ENCODE results near the gene TMOD4. TPM values are rescaled to one million over a fixed set of nuclear protein-coding genes. Genes with fewer than 3 reads are reported as not detected.
"Not testable (repeated sequence)": the region's sequence is repeated elsewhere in the genome, so short reads cannot be mapped to it uniquely, and the experiment has no call there.

Gene TMOD4
- total RNA-seq, 2 donors from 2014 or later: 1.2 to 1.6 TPM

- ATAC-seq; intact Hi-C loops (cut with DNase I, micrococcal nuclease); DNase-seq: not testable (repeated sequence)
Measured at GRCh38 chr1:151188667-151189066, 12.9 kb upstream of the TMOD4 start.

DNA sequence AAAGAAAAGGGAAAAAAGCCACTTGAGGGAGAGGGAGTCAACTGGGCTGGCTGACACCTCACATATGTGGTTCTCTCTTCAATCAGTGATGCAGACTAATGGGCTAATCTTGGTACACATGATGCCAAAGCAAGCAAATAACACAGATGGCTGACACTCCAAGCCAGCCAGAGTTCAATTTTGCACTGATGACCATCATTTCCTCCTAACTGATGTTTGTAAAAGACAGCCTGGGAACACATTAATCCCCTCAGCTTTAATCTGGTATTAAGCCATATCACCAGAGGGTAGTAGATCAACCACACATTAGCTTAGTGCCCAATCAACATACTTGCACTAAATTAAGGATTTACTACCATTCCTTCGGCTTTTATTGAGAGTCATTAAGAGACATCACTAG lies 11.4 kb upstream of the TMOD4 start:
- ATAC-seq: no peak
- no peak for DNase-seq
- intact Hi-C loops (cut with DNase I, micrococcal nuclease): no loop called here

- intact Hi-C loops (cut with DNase I, micrococcal nuclease): no loop called here
- ATAC-seq (no peak), DNase-seq (no peak)
Measured at GRCh38 chr1:151184211-151184610, 8.4 kb upstream of the TMOD4 start.

DNA sequence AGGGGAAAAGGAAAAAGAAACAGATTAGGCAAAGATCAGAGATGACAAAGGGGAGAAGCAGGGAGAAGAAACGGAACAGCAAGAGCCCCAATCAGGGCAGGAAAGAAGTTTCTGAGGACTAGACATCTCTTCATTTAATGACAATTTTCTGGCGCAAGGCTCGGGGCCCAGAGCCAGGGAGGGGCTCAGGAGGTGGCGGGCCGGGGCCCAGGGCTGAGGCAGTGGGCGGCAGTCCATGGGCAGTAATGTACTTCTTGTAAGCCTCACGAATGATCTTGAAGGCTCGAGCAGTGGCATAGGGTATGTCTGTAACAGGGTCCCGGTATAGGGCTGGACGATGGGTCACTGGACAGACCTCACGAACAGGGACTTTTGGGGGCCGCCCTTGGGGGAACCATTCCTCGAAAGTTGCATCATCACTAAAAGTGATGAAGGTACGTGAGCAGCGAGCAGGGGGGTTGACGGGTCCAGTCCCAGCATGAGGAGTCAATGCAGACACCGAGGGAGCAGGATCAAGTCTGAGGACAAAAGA lies 799 bp upstream of the TMOD4 start:
- intact Hi-C loops (cut with DNase I, micrococcal nuclease): no loop called here
- no peak for DNase-seq
- no peak for ATAC-seq

GRCh38 chr1:151175041-151175741 lies 590 bp downstream of the TMOD4 start:
- ATAC-seq: no peak
- intact Hi-C loops (cut with DNase I, micrococcal nuclease): no loop called here
- no peak for DNase-seq

DNA sequence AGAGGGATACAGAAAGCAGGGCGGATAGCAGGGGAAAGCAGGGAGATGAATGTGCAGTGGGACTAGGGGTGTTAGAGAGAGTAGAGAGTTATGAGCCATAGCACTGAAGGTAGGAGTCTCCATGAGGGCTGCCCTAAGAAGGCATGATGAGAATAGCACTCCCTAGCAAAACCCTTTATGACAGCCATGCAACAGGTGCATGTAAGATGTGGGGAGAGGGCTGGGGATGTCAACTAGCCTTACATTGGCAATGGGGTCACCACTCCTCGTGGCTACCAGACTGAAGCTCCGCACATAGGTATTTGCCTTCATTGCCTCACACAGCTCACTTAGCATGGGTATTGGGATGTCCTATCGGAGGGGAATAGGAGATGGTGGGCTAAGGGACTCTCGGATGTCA lies 4.6 kb downstream of the TMOD4 start:
- DNase-seq (no peak), ATAC-seq (no peak)
- intact Hi-C loops (cut with DNase I, micrococcal nuclease): no loop called here

DNA sequence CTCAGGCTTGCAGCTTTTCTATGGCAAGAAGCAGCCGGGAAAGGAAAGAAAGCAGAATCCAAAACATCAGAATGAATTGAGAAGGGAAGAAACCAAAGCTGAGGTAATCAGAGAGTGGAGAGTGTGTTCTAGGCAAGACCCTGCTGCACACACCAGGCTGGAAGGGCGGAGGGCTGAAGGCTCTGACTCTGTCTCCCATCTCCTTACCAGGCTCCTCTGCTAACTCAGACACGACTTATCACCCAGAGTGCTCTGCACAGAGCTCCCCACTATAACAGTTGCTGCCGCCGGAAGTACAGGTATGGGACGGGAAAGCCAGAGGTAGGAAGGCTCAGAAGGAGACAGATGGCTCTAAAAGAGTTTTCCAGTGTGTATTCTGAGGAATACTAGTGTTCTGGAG lies 8.7 kb downstream of the TMOD4 start:
- intact Hi-C loops (cut with DNase I, micrococcal nuclease): no loop called here
- ATAC-seq: no peak
- no peak for DNase-seq

DNA sequence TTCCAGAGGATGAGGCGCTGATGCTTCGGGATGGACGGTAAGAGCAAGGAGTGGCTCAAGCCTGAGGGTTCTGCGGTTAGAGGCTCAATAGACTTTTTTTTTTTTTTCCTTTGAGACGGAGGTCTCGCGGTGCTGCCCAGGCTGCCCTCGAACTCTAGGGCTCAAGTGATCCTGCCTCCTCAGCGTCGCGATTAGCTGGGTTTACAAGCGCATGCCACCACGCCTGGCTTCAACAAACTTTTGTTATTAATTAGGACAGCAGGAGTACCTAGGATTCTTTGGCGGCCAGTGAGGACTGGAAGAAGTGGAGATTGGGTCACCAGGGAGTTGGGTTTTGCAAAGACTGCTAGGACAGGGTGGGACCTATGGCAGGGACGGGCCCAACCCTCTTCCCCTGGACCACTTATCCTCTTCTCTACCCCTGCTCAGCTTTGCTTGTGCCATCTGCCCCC lies 9.2 kb downstream of the TMOD4 start:
- ATAC-seq: peak; percentile 26
- intact Hi-C loops (cut with DNase I, micrococcal nuclease): no loop called here
- DNase-seq: no peak

- intact Hi-C loops (cut with DNase I, micrococcal nuclease): no loop called here
- DNase-seq: peak; percentile 96 to 98
- ATAC-seq: peak; percentile 96
Measured at GRCh38 chr1:151165738-151166504, 9.9 kb downstream of the TMOD4 start, which contains the start of the genes LYSMD1 and SCNM1. Gene LYSMD1, minus strand, starts transcription at chr1:151165902. Its CDS starts 644 bp downstream, at chr1:151165258. Gene SCNM1, plus strand, starts transcription at chr1:151166144. Its CDS starts 9 bp downstream, at chr1:151166153.

- intact Hi-C loops (cut with DNase I, micrococcal nuclease): no loop called here
- DNase-seq (peak; percentile 46 to 50), ATAC-seq (peak; percentile 35)
Measured at GRCh38 chr1:151165281-151165737, 10.5 kb downstream of the TMOD4 start.

DNA sequence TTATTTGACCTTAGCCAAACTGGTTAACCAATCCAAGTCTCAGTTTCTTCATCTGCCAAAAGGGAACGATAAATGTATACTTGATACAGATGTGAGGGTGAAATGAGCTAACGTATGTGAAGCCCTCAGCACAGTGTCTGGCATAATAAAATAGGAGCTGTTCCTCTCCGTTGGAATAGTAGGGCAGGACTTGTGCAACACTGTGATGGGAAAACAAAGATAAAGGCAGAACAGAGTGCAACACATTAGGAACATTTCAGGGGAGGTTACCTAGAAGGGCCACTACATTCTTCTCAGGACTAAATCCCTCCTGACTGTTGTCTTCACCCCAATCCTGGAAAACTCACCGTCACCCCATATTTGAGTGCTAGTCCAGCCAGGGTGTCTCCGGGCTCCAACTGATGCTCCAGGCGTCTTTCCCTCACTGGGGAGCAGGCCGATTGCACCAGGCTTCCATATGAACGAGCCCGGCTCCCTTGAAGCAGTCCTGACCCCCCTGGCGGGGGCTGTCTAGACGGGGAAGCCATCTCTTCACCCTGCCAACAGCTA lies 11.0 kb downstream of the TMOD4 start:
- intact Hi-C loops (cut with DNase I, micrococcal nuclease): no loop called here
- peak; percentile 17 for ATAC-seq
- no peak for DNase-seq

DNA sequence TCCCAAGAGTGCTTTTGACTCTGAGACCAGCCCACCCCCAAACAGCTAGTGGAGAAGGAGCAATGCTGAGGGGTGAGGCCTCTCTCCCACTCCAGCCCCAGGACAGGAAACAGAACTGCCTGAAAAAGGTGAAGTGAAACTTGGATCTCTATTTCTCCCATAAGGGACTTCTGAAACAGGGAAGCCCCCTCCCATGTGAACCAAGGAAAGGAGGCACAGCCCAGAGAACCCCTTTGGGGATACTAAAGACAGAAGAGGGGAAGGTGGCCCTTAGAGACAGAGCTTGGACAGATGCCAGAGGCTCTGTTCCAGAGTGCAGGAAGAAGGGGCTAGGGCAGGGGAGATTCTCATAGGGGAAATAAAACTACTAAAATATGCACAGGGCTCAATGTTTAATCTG lies 16.4 kb downstream of the TMOD4 start:
- DNase-seq (no peak), ATAC-seq (no peak)
- intact Hi-C loops (cut with DNase I, micrococcal nuclease): loop anchor here (10.0 kb wide), 2 partner anchors 55 to 135 kb away; no protein-coding TSS in a partner anchor

DNA sequence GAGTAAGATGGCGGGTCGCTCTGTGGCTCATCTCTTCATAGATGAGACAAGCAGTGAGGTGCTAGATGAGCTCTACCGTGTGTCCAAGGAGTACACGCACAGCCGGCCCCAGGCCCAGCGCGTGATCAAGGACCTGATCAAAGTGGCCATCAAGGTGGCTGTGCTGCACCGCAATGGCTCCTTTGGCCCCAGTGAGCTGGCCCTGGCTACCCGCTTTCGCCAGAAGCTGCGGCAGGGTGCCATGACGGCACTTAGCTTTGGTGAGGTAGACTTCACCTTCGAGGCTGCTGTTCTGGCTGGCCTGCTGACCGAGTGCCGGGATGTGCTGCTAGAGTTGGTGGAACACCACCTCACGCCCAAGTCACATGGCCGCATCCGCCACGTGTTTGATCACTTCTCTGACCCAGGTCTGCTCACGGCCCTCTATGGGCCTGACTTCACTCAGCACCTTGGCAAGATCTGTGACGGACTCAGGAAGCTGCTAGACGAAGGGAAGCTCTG lies 17.0 kb downstream of the TMOD4 start:
- no peak for DNase-seq
- intact Hi-C loops (cut with DNase I, micrococcal nuclease): loop anchor here (10.0 kb wide), 2 partner anchors 54 to 134 kb away; no protein-coding TSS in a partner anchor

GRCh38 chr1:151158326-151158725 lies 17.5 kb downstream of the TMOD4 start:
- intact Hi-C loops (cut with DNase I, micrococcal nuclease): loop anchor here (10.0 kb wide), 2 partner anchors 54 to 134 kb away; no protein-coding TSS in a partner anchor

More for the DNA sequence above, 17.0 kb downstream of the TMOD4 start:
- ATAC-seq: no peak

DNA sequence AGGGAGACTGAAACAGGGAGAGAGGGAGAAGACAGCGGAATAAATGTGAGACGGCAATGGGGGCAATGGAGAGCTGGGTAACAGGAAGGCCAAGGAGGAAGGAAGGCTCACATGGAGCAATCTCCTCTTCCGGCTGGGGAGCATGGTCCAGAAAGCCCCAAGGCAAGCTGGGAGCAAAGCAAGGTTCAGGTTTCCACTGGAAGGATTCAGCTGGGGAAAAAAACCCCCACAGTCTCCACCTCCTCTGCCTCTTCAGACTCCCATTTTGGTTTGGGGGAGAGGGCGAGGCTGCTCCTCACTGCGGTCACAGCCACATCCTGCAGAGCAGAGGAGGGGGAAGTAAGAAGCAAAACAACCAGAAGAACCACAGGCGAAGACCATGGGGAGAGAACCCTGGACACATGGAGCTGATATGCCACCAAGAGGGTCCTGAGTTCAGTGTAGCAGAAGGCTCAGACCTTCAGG lies 18.7 kb downstream of the TMOD4 start:
- DNase-seq (peak in 1 of 2 donors; percentile 32), ATAC-seq (peak; percentile 6)
- intact Hi-C loops (cut with DNase I, micrococcal nuclease): loop anchor here (2.0 to 10.0 kb wide), 3 partner anchors 52 to 132 kb away; no protein-coding TSS in a partner anchor

More at GRCh38 chr1:151158326-151158725, 17.5 kb downstream of the TMOD4 start:
- no peak for DNase-seq
- ATAC-seq: no peak

DNA sequence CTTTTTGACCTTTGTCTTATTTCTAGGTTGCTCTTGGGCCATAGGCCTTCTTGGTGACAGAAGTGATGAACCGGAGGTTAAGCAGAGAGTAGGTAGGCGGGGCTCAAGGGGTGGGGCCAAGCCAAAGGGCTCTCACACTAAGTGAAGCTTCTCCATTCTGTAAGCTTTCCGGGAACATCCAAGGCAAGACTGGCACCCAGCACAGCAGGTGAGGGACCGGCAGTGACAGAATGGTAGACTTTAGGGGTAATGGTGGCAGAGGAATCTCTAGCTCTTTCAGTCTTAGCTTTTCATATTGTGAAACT lies 19.3 kb downstream of the TMOD4 start, which contains the start of gene TNFAIP8L2:
TSS of gene TNFAIP8L2 (plus strand) at position 135 of the 305 bp plus-strand sequence. CDS start 2,049 bp downstream, outside the sequence.
- DNase-seq: peak; percentile 65 to 86
- intact Hi-C loops (cut with DNase I, micrococcal nuclease): loop anchor here (2.0 to 10.0 kb wide), 3 partner anchors 52 to 132 kb away; no protein-coding TSS in a partner anchor
- ATAC-seq: peak; percentile 90

- no peak for ATAC-seq
- intact Hi-C loops (cut with DNase I, micrococcal nuclease): no loop called here
- no peak for DNase-seq
Measured at GRCh38 chr1:151147665-151148064, 28.1 kb downstream of the TMOD4 start.

GRCh38 chr1:151147132-151147503 lies 28.7 kb downstream of the TMOD4 start:
- intact Hi-C loops (cut with DNase I, micrococcal nuclease): no loop called here
- DNase-seq (no peak), ATAC-seq (no peak)

Data from left colon (tissue), 2 donors.